GM12891 (cell line): ENCODE measurements around the gene KCNMB2.

Experiments
- DNase-seq: peaks from one replicate; pipeline ENCODE4 v3.0.0; 2011; ENCODE audit warnings: low spot score; ENCODE audit not compliant: insufficient read length
- FAIRE-seq: peaks from 2 replicates; lab custom pipeline; 2011; peaks lifted over from hg19 to GRCh38; lab: Jason Lieb, UNC
- PAX5 ChIP-seq: IDR thresholded peaks from 2 replicates; pipeline ENCODE4 v1.6.1; 2011; ENCODE audit warnings: low read length, moderate library complexity, mild to moderate bottlenecking; ENCODE audit not compliant: insufficient read depth, severe bottlenecking
- POLR2A ChIP-seq: IDR thresholded peaks from 2 replicates; pipeline ENCODE4 v1.6.1; 2011; ENCODE audit warnings: low read depth, low read length, control low read depth
- POLR2AphosphoS5 ChIP-seq: IDR thresholded peaks from 2 replicates; pipeline ENCODE4 v1.6.1; 2011; ENCODE audit warnings: low read depth, low read length, control low read depth
- POU2F2 ChIP-seq: IDR thresholded peaks from 2 replicates; pipeline ENCODE4 v1.6.1; 2011; ENCODE audit warnings: low read depth, mild to moderate bottlenecking, control low read depth, low read length, moderate library complexity
- SPI1 ChIP-seq: IDR thresholded peaks from 2 replicates; pipeline ENCODE4 v1.6.1; 2011; ENCODE audit warnings: low read depth, low read length, control low read depth
- TAF1 ChIP-seq: IDR thresholded peaks from 2 replicates; pipeline ENCODE4 v1.6.1; 2011; ENCODE audit warnings: low read depth, low read length, control low read depth

Gene KCNMB2

GRCh38 chr3:178868681-178869080, 332.4 kb downstream of the KCNMB2 start:
- TF ChIP-seq PAX5 = no peak
- DNase-seq (no peak), FAIRE-seq (no peak)

- DNase-seq (no peak), FAIRE-seq (no peak)
- TF ChIP-seq POLR2AphosphoS5 (no peak), POLR2A (no peak), POU2F2 (no peak), SPI1 (no peak), PAX5 (no peak), TAF1 (no peak)
Measured at GRCh38 chr3:178870085-178870484, 333.8 kb downstream of the KCNMB2 start.

GRCh38 chr3:178875157-178875556, 338.9 kb downstream of the KCNMB2 start:
- no peak for TF ChIP-seq TAF1
- TF ChIP-seq SPI1 = no peak
- TF ChIP-seq POLR2AphosphoS5 = no peak
- TF ChIP-seq POLR2A = no peak
- no peak for TF ChIP-seq POU2F2
- TF ChIP-seq PAX5 = no peak

GRCh38 chr3:178875836-178876235, 339.6 kb downstream of the KCNMB2 start:
- FAIRE-seq (no peak), DNase-seq (no peak)
- TF ChIP-seq POU2F2 = no peak
- TF ChIP-seq TAF1 = no peak
- no peak for TF ChIP-seq SPI1
- no peak for TF ChIP-seq PAX5
- TF ChIP-seq POLR2A = no peak
- no peak for TF ChIP-seq POLR2AphosphoS5

More at GRCh38 chr3:178875157-178875556, 338.9 kb downstream of the KCNMB2 start:
- FAIRE-seq (no peak), DNase-seq (no peak)

GRCh38 chr3:178880274-178880673, 344.0 kb downstream of the KCNMB2 start:
- no peak for TF ChIP-seq POLR2A
- TF ChIP-seq TAF1 = no peak
- TF ChIP-seq POU2F2 = no peak
- no peak for TF ChIP-seq POLR2AphosphoS5
- TF ChIP-seq PAX5 = no peak
- no peak for TF ChIP-seq SPI1
- FAIRE-seq (no peak), DNase-seq (no peak)
